ENCODE data around the gene MEX3A. TPM values are rescaled to one million over a fixed set of nuclear protein-coding genes. Genes with fewer than 3 reads are reported as not detected.

MEX3A gene
- polyA plus RNA-seq, 1 experiment: 11.8 TPM

DNA sequence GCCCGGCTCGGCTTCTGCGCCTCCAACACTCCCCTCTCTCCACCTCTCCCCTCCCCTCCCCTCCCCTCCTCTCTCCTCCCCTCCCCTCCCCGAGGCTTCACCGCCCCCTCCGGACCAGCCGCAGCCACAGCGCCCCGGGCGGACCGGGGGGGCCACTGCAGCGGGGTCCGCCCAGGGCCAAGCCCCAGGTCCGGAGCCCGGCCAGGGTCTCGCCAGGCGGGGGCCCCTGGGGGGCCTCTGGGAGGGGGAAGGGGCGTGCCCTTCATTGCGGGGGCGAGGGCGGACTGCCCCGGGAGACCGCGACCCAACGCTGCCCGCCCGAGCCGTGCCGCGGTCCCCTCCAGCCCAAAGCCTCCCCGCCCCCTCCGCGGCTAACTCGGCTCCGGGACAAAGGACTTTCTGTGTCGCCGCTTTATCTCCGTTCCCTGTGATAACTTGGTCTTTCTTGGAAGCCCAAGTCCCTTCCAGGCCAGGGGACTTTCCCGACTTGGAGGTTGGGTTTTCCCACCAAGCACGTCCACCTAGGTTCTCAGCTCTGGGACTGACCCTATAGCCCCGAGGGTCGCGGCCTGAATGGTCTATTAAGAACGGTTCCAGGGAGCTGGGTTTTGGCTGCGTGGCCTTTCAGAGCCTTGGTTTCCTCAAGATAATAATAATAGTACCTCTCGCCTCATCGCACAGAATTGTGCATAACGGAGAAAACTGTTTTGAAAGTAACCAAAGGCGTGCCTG is 28.3 kb downstream of the MEX3A start, which contains the start of gene UBQLN4:
TSS of gene UBQLN4 (minus strand) at position 31 of the 732 bp plus-strand sequence. CDS start 97 bp downstream, outside the sequence.
- Histone ChIP-seq H3K4me3 (ENCODE audit: low read depth, low read length) (peak within 1 kb of the TSS; percentile 98), H3K27me3 (ENCODE audit: control insufficient read depth, insufficient read depth, low read length) (no peaks in the 10 kb centered on the region), H3K9me3 (ENCODE audit: control insufficient read depth, insufficient read depth, low read length) (peaks cover 3% of the 10 kb centered on the region; the same call in 1 of the 2 replicates), H3K27ac (ENCODE audit: low read depth, low read length) (peak within 1 kb of the TSS; percentile 93)
- DNase-seq (ENCODE audit: low read depth, low spot score): no peak
- TF ChIP-seq CTCF (IDR thresholded peaks at IDR 0.05; ENCODE audit: low read depth, low read length): peak; percentile 39
- ChIA-PET CTCF (interaction anchor here (0.6 to 1.5 kb wide), 5 partner anchors 12 to 147 kb away, joined by 3 to 4 read pairs (median 3); no protein-coding TSS in a partner anchor), POLR2A (interaction anchor here (0.6 to 1.0 kb wide), 3 partner anchors 9 to 199 kb away, joined by 4 to 7 read pairs (median 4); no protein-coding TSS in a partner anchor)

GRCh38 chr1:156052862-156053767 is 29.1 kb downstream of the MEX3A start:
- H3K27me3 ChIP-seq (ENCODE audit: control insufficient read depth, insufficient read depth, low read length): no peaks in the 10 kb centered on the region
- H3K27ac ChIP-seq (ENCODE audit: low read depth, low read length): peak overlapping the region; percentile 21
- ChIA-PET CTCF (interaction anchor here (0.6 to 1.5 kb wide), 4 partner anchors 13 to 115 kb away, joined by 3 to 4 read pairs (median 3); no protein-coding TSS in a partner anchor), POLR2A (interaction anchor here (0.6 to 0.9 kb wide), 2 partner anchors 77 to 199 kb away, joined by 4 to 7 read pairs; no protein-coding TSS in a partner anchor)
- peaks cover 3% of the 10 kb centered on the region; the same call in 1 of the 2 replicates for H3K9me3 ChIP-seq (ENCODE audit: control insufficient read depth, insufficient read depth, low read length)
- no peak for DNase-seq (ENCODE audit: low read depth, low spot score)
- peak; percentile 45 for TF ChIP-seq CTCF (IDR thresholded peaks at IDR 0.05; ENCODE audit: low read depth, low read length)
- peak overlapping the region; percentile 78 for H3K4me3 ChIP-seq (ENCODE audit: low read depth, low read length)

DNA sequence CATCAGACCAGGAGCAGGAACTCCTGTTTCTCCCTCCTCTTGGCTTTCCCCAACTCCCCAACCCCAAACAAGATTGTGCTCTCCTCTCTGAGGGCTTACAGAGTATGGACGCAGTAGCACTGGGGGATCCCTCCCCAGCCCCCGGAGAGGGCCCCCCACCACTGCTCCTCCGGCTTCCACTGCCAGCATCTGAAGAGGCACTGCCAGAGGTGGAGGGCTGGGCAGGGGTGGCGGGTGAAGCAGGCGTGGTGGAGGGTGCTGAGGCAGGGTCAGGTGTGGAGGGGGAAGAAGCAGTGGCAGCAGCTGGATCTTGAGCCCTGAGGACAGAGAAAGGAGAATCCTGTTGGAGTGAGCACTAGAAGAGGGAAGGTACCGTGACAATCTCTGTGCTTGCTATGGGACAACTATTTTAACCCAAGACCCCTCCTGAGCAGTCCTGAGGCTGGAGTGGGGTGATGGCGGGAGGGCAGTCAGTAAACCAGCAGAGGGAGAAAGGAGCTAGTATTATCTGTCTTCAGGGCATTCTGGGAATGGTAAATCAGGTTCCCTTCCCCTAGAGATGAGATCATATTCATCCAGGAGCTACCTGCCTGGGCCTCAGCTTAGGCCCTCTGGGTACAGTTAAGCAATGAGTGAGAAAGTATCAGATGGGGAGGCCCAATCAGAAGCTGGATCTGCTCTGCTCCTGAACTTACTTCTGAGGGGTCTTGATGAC is 31.1 kb downstream of the MEX3A start:
- no peak for DNase-seq (ENCODE audit: low read depth, low spot score)
- no peak overlapping the region for H3K4me3 ChIP-seq (ENCODE audit: low read depth, low read length)
- H3K27ac ChIP-seq (ENCODE audit: low read depth, low read length): no peak overlapping the region
- H3K9me3 ChIP-seq (ENCODE audit: control insufficient read depth, insufficient read depth, low read length): peaks cover 3% of the 10 kb centered on the region; the same call in 1 of the 2 replicates
- no peaks in the 10 kb centered on the region for H3K27me3 ChIP-seq (ENCODE audit: control insufficient read depth, insufficient read depth, low read length)
- POLR2A ChIA-PET: no interaction called here
- no peak for TF ChIP-seq CTCF (IDR thresholded peaks at IDR 0.05; ENCODE audit: low read depth, low read length)
- CTCF ChIA-PET: interaction anchor here (1.1 kb wide), 2 partner anchors 16 to 26 kb away, joined by 3 read pairs; no protein-coding TSS in a partner anchor

GRCh38 chr1:156050376-156050775 is 31.9 kb downstream of the MEX3A start:
- POLR2A ChIA-PET: no interaction called here
- CTCF ChIA-PET: no interaction called here
- no peak for DNase-seq (ENCODE audit: low read depth, low spot score)
- TF ChIP-seq CTCF (IDR thresholded peaks at IDR 0.05; ENCODE audit: low read depth, low read length): no peak
- peaks cover 3% of the 10 kb centered on the region; the same call in 1 of the 2 replicates for H3K9me3 ChIP-seq (ENCODE audit: control insufficient read depth, insufficient read depth, low read length)
- no peak overlapping the region for H3K27ac ChIP-seq (ENCODE audit: low read depth, low read length)
- H3K4me3 ChIP-seq (ENCODE audit: low read depth, low read length): no peak overlapping the region
- H3K27me3 ChIP-seq (ENCODE audit: control insufficient read depth, insufficient read depth, low read length): no peaks in the 10 kb centered on the region

Measured in AG04450 (cell line).